Testis (tissue), 2 donors: ENCODE data around the gene ESR1.

Experiments used
- POLR2A ChIP-seq: fragments of 450-650 bp; IDR thresholded peaks from one replicate; pipeline ENCODE4 v1.6.1; 2017; ENCODE audit warnings: antibody characterized with exemption, mild to moderate bottlenecking, moderate library complexity
- TF ChIP-seq, protein P1 (sequence below), 3 experiments: fragments of 450-650 bp in 2 of 3; fragments of 200-600 bp in 1 of 3; sonication (generic) in 1 of 3; IDR thresholded peaks; one replicate each; pipeline ENCODE4 v1.5.1; 2016 to 2019; ENCODE audit warnings: antibody characterized with exemption in 3 of 3, mild to moderate bottlenecking in 2 of 3, moderate library complexity in 1 of 3

DNA sequence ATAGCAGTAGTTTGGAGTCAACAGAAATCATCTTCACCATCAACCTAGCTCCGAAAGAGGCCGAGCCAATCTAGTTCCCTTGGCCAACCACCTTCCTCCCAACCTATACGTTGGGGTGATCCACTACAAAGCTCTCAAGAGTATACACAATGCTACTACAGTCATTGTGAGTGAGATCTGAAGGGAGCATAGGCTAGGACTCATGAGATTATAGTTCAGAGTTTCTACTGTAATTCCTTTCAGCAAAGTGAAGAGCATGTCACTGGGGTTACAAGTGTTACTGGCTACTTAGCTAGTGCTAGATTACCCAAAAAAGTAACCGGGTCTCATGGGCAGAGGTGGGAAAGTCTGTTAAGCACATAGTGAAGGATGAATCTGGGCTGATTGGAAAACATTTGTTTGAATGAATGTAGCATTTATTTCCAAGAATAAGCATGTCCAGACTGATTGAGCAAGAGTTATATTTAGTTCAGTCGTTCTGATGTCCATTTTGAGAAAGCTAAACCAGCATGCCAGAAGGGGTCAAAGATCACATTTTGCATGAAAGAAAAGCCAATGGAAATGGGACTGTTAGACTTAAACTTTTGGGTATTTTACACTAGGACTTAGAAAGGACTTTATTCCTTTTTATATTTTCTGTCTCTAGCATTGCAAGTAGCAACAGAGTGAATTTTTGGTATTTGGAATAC lies 10.5 kb upstream of the ESR1 start:
- TF ChIP-seq, protein P1, sequence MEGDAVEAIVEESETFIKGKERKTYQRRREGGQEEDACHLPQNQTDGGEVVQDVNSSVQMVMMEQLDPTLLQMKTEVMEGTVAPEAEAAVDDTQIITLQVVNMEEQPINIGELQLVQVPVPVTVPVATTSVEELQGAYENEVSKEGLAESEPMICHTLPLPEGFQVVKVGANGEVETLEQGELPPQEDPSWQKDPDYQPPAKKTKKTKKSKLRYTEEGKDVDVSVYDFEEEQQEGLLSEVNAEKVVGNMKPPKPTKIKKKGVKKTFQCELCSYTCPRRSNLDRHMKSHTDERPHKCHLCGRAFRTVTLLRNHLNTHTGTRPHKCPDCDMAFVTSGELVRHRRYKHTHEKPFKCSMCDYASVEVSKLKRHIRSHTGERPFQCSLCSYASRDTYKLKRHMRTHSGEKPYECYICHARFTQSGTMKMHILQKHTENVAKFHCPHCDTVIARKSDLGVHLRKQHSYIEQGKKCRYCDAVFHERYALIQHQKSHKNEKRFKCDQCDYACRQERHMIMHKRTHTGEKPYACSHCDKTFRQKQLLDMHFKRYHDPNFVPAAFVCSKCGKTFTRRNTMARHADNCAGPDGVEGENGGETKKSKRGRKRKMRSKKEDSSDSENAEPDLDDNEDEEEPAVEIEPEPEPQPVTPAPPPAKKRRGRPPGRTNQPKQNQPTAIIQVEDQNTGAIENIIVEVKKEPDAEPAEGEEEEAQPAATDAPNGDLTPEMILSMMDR (IDR thresholded peaks at IDR 0.05): no peak
- TF ChIP-seq POLR2A: no peak
